Activated CD8-positive, alpha-beta T cell treated with anti-CD3 and anti-CD28 coated beads, Interleukin-2, amount 10 ng/mL, durations not matched to agents 7 days and 5 days (primary cell): ENCODE measurements around the gene SLC16A10. TPM values are rescaled to one million over a fixed set of nuclear protein-coding genes. Genes with fewer than 3 reads are reported as not detected.
A peak's percentile ranks its signal among the peaks of the same experiment; 100 is the strongest.

Experiments
- ATAC-seq: fragments of 150-1000 bp; cut with Tn5 transposase; one replicate; pipeline ENCODE4 v1.10.0; 2021; ENCODE audit warnings: moderate library complexity
- CTCF ChIA-PET: fragments of 350-600 bp; sonication (Branson Sonifier 250); formaldehyde crosslinking; loops from one replicate; lab custom pipeline; 2021; ENCODE audit warnings: antibody characterized with exemption; lab: Charles Lee
- POLR2A ChIA-PET: fragments of 350-600 bp; sonication (Branson Sonifier 250); formaldehyde crosslinking; loops from one replicate; lab custom pipeline; 2021; ENCODE audit warnings: antibody characterized with exemption; lab: Charles Lee
- DNase-seq: peaks from one replicate; pipeline ENCODE4 v3.0.0-alpha.2; 2020
- H3K27ac Mint-ChIP-seq: one replicate; pipeline ENCODE4 v1.8.0; 2021; ENCODE audit warnings: mild to moderate bottlenecking, mixed read lengths
- H3K27me3 Mint-ChIP-seq: one replicate; pipeline ENCODE4 v1.8.0; 2021; ENCODE audit warnings: low read depth, mixed read lengths
- H3K36me3 Mint-ChIP-seq: one replicate; pipeline ENCODE4 v1.8.0; 2021; ENCODE audit warnings: low read depth, mixed read lengths
- H3K4me1 Mint-ChIP-seq: one replicate; pipeline ENCODE4 v1.8.0; 2021; ENCODE audit warnings: low read depth, mixed read lengths
- H3K4me3 Mint-ChIP-seq: one replicate; pipeline ENCODE4 v1.8.0; 2021; ENCODE audit warnings: mild to moderate bottlenecking, mixed read lengths
- H3K9me3 Mint-ChIP-seq: one replicate; pipeline ENCODE4 v1.8.0; 2022; ENCODE audit warnings: mixed read lengths; ENCODE audit not compliant: insufficient read depth
- total RNA-seq, 2 experiments: library from RNA; stranded (reverse); gene quantifications; one replicate each; pipeline ENCODE4 v1.2.3, GENCODE V29; 2021

SLC16A10 gene
- total RNA-seq, 2 experiments from 2014 or later: 6.3 to 6.4 TPM

- Mint-ChIP-seq H3K4me3 (no peak overlapping the region), H3K36me3 (peaks cover 3% of the 10 kb centered on the region), H3K27ac (no peak overlapping the region), H3K4me1 (no peaks in the 10 kb centered on the region), H3K27me3 (peaks cover 3% of the 10 kb centered on the region), H3K9me3 (peaks cover 14% of the 10 kb centered on the region)
- ATAC-seq (no peak), DNase-seq (no peak)
- ChIA-PET POLR2A (no interaction called here), CTCF (no interaction called here)
These were observed 60.1 kb downstream of the SLC16A10 start for GRCh38 chr6:111147440-111147839.

DNA sequence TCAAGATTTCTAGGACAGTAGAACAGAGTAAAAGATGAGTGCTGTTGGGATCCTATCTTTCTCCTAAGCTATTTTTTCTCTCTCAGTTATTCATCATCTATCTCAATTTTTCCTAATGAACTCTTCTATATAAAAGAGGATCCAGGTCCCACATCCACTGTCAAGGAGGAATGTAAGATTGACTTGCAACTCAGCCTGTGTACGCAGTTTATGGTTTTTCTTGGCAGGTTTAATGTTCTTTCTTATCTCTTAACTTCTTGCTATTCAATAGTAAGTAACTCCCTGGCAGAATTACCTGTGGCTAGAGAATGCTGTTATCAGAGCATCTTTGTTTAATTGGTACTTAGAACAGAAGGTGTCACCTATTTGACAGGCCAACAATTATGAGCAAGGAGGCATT, 60.8 kb downstream of the SLC16A10 start:
- Mint-ChIP-seq H3K27me3 (peaks cover 7% of the 10 kb centered on the region), H3K36me3 (peaks cover 7% of the 10 kb centered on the region), H3K4me1 (no peaks in the 10 kb centered on the region), H3K27ac (no peak overlapping the region), H3K4me3 (no peak overlapping the region), H3K9me3 (peaks cover 16% of the 10 kb centered on the region)
- ChIA-PET CTCF (no interaction called here), POLR2A (no interaction called here)
- ATAC-seq (no peak), DNase-seq (no peak)

- Mint-ChIP-seq H3K9me3 (peaks cover 7% of the 10 kb centered on the region), H3K4me1 (peaks cover 18% of the 10 kb centered on the region), H3K27me3 (peaks cover 7% of the 10 kb centered on the region), H3K36me3 (peaks cover 10% of the 10 kb centered on the region), H3K4me3 (no peak overlapping the region), H3K27ac (no peak overlapping the region)
- ChIA-PET CTCF (no interaction called here), POLR2A (no interaction called here)
- DNase-seq: no peak
- no peak for ATAC-seq
These were observed 63.3 kb downstream of the SLC16A10 start for GRCh38 chr6:111150577-111150976.

GRCh38 chr6:111154981-111155380, 67.7 kb downstream of the SLC16A10 start:
- Mint-ChIP-seq H3K36me3 (peaks cover 29% of the 10 kb centered on the region), H3K27me3 (peaks cover 7% of the 10 kb centered on the region), H3K9me3 (peaks cover 14% of the 10 kb centered on the region), H3K4me3 (no peak overlapping the region), H3K27ac (no peak overlapping the region), H3K4me1 (peaks cover 50% of the 10 kb centered on the region)
- ATAC-seq: peak; percentile 72
- POLR2A ChIA-PET: no interaction called here
- CTCF ChIA-PET: no interaction called here
- DNase-seq: peak; percentile 39

- peaks cover 40% of the 10 kb centered on the region for H3K36me3 Mint-ChIP-seq
- POLR2A ChIA-PET: no interaction called here
- peak; percentile 46 for ATAC-seq
These were observed 70.1 kb downstream of the SLC16A10 start for GRCh38 chr6:111157412-111157811.

GRCh38 chr6:111159633-111160032, 72.3 kb downstream of the SLC16A10 start:
- ATAC-seq (no peak), DNase-seq (no peak)
- POLR2A ChIA-PET: no interaction called here
- H3K4me3 Mint-ChIP-seq: no peak overlapping the region
- H3K4me1 Mint-ChIP-seq: peaks cover 41% of the 10 kb centered on the region
- no peaks in the 10 kb centered on the region for H3K27me3 Mint-ChIP-seq
- H3K36me3 Mint-ChIP-seq: peaks cover 39% of the 10 kb centered on the region
- CTCF ChIA-PET: no interaction called here
- no peak overlapping the region for H3K27ac Mint-ChIP-seq
- H3K9me3 Mint-ChIP-seq: peaks cover 33% of the 10 kb centered on the region

More at GRCh38 chr6:111157412-111157811, 70.1 kb downstream of the SLC16A10 start:
- CTCF ChIA-PET: interaction anchor here (1.5 kb wide), 1 partner anchor 52 kb away, joined by 3 read pairs; no protein-coding TSS in a partner anchor
- Mint-ChIP-seq H3K4me3 (peak overlapping the region; percentile 12), H3K4me1 (peaks cover 50% of the 10 kb centered on the region), H3K27me3 (peaks cover 4% of the 10 kb centered on the region), H3K9me3 (peaks cover 24% of the 10 kb centered on the region), H3K27ac (peak overlapping the region; percentile 39)
- DNase-seq: peak; percentile 31

DNA sequence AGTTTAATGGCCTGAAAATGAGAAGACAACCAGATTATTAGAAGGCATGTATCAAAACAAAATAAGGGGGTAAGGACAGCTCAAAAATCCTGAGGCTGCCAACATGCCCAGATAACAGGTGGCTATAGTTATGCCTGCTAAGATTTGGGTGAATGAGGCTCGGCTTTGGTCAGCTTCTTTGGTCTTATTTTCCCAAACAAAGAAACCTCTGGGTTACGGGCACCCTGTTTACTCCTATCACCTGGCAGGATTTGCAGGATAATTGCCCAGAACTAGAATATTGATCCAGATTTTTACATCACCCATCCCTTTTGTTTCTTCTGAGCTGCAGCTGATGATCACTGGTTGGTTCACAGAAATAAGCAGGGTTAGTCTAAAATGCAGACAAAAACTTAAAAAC, 74.3 kb downstream of the SLC16A10 start:
- no peak for ATAC-seq
- no peak overlapping the region for H3K27ac Mint-ChIP-seq
- H3K36me3 Mint-ChIP-seq: peaks cover 36% of the 10 kb centered on the region
- peaks cover 21% of the 10 kb centered on the region for H3K4me1 Mint-ChIP-seq
- DNase-seq: no peak
- H3K27me3 Mint-ChIP-seq: no peaks in the 10 kb centered on the region
- ChIA-PET CTCF (no interaction called here), POLR2A (no interaction called here)
- no peak overlapping the region for H3K4me3 Mint-ChIP-seq
- H3K9me3 Mint-ChIP-seq: peaks cover 40% of the 10 kb centered on the region

- H3K27me3 Mint-ChIP-seq: no peaks in the 10 kb centered on the region
- peaks cover 15% of the 10 kb centered on the region for H3K4me1 Mint-ChIP-seq
- H3K4me3 Mint-ChIP-seq: no peak overlapping the region
- peaks cover 40% of the 10 kb centered on the region for H3K9me3 Mint-ChIP-seq
- DNase-seq (no peak), ATAC-seq (no peak)
- H3K27ac Mint-ChIP-seq: no peak overlapping the region
- ChIA-PET POLR2A (no interaction called here), CTCF (interaction anchor here (1.3 kb wide), 1 partner anchor 43 kb away, joined by 3 read pairs; no protein-coding TSS in a partner anchor)
- peaks cover 36% of the 10 kb centered on the region for H3K36me3 Mint-ChIP-seq
These were observed 75.2 kb downstream of the SLC16A10 start for GRCh38 chr6:111162504-111162903.

GRCh38 chr6:111171577-111172400, 84.5 kb downstream of the SLC16A10 start:
- no peaks in the 10 kb centered on the region for H3K9me3 Mint-ChIP-seq
- peaks cover 24% of the 10 kb centered on the region for H3K4me1 Mint-ChIP-seq
- POLR2A ChIA-PET: no interaction called here
- DNase-seq (no peak), ATAC-seq (no peak)
- no peak overlapping the region for H3K27ac Mint-ChIP-seq
- no peaks in the 10 kb centered on the region for H3K36me3 Mint-ChIP-seq
- no peaks in the 10 kb centered on the region for H3K27me3 Mint-ChIP-seq
- CTCF ChIA-PET: interaction anchor here (0.9 kb wide), 1 partner anchor 12 kb away, joined by 3 read pairs; no protein-coding TSS in a partner anchor
- no peak overlapping the region for H3K4me3 Mint-ChIP-seq

GRCh38 chr6:111172563-111172962, 85.3 kb downstream of the SLC16A10 start:
- H3K27ac Mint-ChIP-seq: no peak overlapping the region
- no peaks in the 10 kb centered on the region for H3K9me3 Mint-ChIP-seq
- no peaks in the 10 kb centered on the region for H3K27me3 Mint-ChIP-seq
- ChIA-PET POLR2A (no interaction called here), CTCF (interaction anchor here (0.6 to 3.5 kb wide), 3 partner anchors 38 to 162 kb away, joined by 3 to 12 read pairs (median 5); no protein-coding TSS in a partner anchor)
- no peaks in the 10 kb centered on the region for H3K36me3 Mint-ChIP-seq
- peaks cover 24% of the 10 kb centered on the region for H3K4me1 Mint-ChIP-seq
- no peak overlapping the region for H3K4me3 Mint-ChIP-seq
- no peak for ATAC-seq
- DNase-seq: no peak

DNA sequence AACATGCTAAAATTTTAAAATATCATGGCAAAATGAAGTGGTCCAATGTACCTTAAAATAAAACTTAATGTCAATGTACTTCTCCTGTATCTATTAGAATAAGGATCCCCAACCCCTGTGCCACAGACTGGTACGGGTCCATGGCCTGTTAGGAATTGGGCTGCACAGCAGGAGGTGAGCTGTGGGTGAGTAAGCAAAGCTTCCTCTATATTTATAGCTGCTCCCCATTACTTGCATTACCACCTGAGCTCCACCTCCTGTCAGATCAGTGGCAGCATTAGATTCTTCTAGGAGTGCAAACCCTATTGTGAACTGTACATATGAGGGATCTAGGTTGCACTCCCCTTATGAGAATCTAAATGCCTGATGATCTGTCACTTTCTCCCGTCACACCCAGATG, 86.0 kb downstream of the SLC16A10 start:
- CTCF ChIA-PET: interaction anchor here (0.6 to 3.5 kb wide), 3 partner anchors 32 to 162 kb away, joined by 3 to 12 read pairs (median 5); no protein-coding TSS in a partner anchor
- Mint-ChIP-seq H3K4me1 (peaks cover 24% of the 10 kb centered on the region), H3K4me3 (no peak overlapping the region), H3K9me3 (no peaks in the 10 kb centered on the region), H3K27ac (no peak overlapping the region), H3K27me3 (no peaks in the 10 kb centered on the region), H3K36me3 (no peaks in the 10 kb centered on the region)
- ATAC-seq (no peak), DNase-seq (no peak)
- POLR2A ChIA-PET: no interaction called here

GRCh38 chr6:111173946-111174345, 86.6 kb downstream of the SLC16A10 start:
- no peaks in the 10 kb centered on the region for H3K36me3 Mint-ChIP-seq
- DNase-seq: no peak
- no peaks in the 10 kb centered on the region for H3K27me3 Mint-ChIP-seq
- no peak overlapping the region for H3K27ac Mint-ChIP-seq
- ChIA-PET POLR2A (no interaction called here), CTCF (interaction anchor here (0.6 to 3.5 kb wide), 2 partner anchors 31 to 36 kb away, joined by 3 to 12 read pairs; no protein-coding TSS in a partner anchor)
- H3K9me3 Mint-ChIP-seq: no peaks in the 10 kb centered on the region
- H3K4me1 Mint-ChIP-seq: peaks cover 24% of the 10 kb centered on the region
- peak; percentile 58 for ATAC-seq
- H3K4me3 Mint-ChIP-seq: no peak overlapping the region
